ENCODE results near the gene TULP4.

Gene TULP4

GRCh38 chr6:158370805-158371204, 58.5 kb downstream of the TULP4 start:
- DNase-seq (no peak), ATAC-seq (replicated peaks) (no peak)
- no peak overlapping the region for H3K27ac Mint-ChIP-seq
- H3K9me3 Mint-ChIP-seq: no peaks in the 10 kb centered on the region
- H3K4me3 Mint-ChIP-seq: no peak overlapping the region
- no peaks in the 10 kb centered on the region for H3K27me3 Mint-ChIP-seq
- H3K36me3 Mint-ChIP-seq: peaks cover 3 to 11% of the 10 kb centered on the region in 2 donors
- H3K4me1 Mint-ChIP-seq: peaks cover 6% of the 10 kb centered on the region in 2 donors

GRCh38 chr6:158371261-158371660, 59.0 kb downstream of the TULP4 start:
- DNase-seq (no peak), ATAC-seq (replicated peaks) (no peak)
- Mint-ChIP-seq H3K27me3 (no peaks in the 10 kb centered on the region), H3K9me3 (no peaks in the 10 kb centered on the region), H3K4me3 (no peak overlapping the region), H3K27ac (no peak overlapping the region), H3K4me1 (peaks cover 6 to 8% of the 10 kb centered on the region in 2 donors), H3K36me3 (peaks cover 2 to 10% of the 10 kb centered on the region in 2 donors)

GRCh38 chr6:158372574-158372973, 60.3 kb downstream of the TULP4 start:
- DNase-seq: no peak
- H3K27ac Mint-ChIP-seq: no peak overlapping the region

DNA sequence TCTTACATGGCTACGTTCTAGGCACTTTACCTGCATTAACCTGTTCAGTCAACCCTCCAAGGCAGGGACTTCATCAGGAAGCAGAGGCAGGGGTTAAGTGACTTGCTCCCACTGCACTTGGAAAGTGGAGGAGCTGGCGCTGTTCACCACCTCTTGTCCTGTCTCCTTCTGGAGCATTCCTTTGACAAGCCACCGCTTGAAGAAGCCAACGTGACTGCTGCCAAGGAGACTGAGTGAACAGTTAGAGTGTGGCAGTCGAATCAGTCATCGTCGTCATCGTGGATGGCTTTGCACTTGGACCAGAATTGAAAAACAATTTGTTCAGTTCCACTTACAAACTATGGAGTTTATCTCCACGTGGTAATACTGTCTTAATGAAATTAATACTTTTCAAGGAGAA, 60.9 kb downstream of the TULP4 start:
- DNase-seq (no peak), ATAC-seq (replicated peaks) (no peak)
- no peaks in the 10 kb centered on the region for H3K27me3 Mint-ChIP-seq

More at GRCh38 chr6:158372574-158372973, 60.3 kb downstream of the TULP4 start:
- Mint-ChIP-seq H3K27me3 (no peaks in the 10 kb centered on the region), H3K4me1 (peaks cover 6 to 14% of the 10 kb centered on the region in 2 donors), H3K9me3 (no peaks in the 10 kb centered on the region), H3K36me3 (peaks cover 0 to 8% of the 10 kb centered on the region in 2 donors), H3K4me3 (no peak overlapping the region)
- no peak for ATAC-seq (replicated peaks)

DNA sequence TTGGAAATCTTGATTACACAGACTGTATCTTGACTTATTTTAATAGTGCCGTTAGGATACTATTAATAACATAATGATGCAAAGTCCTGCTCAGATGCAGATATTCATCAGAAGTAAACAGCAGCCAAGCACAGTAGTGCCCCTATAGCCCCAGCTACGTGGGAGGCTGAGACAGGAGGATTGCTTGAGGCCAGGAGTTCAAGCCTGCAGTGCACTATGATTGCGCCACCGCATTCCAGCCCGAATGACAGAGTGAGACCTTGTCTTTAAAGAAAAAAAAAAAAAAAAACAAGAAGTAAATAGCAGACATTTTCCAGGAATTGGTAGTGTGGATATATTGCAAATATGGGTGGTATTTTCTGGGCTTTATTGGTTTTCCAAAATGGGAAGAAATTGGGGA, 61.8 kb downstream of the TULP4 start:
- Mint-ChIP-seq H3K36me3 (peaks cover 2 to 8% of the 10 kb centered on the region in 2 donors), H3K27ac (no peak overlapping the region), H3K4me1 (peaks cover 12 to 20% of the 10 kb centered on the region in 2 donors), H3K4me3 (no peak overlapping the region), H3K9me3 (no peaks in the 10 kb centered on the region), H3K27me3 (no peaks in the 10 kb centered on the region)
- ATAC-seq (replicated peaks) (no peak), DNase-seq (no peak)

More for the DNA sequence above, 60.9 kb downstream of the TULP4 start:
- H3K9me3 Mint-ChIP-seq: no peaks in the 10 kb centered on the region
- H3K4me3 Mint-ChIP-seq: no peak overlapping the region
- no peak overlapping the region for H3K27ac Mint-ChIP-seq
- peaks cover 6 to 14% of the 10 kb centered on the region in 2 donors for H3K4me1 Mint-ChIP-seq
- H3K36me3 Mint-ChIP-seq: peaks cover 0 to 8% of the 10 kb centered on the region in 2 donors

DNA sequence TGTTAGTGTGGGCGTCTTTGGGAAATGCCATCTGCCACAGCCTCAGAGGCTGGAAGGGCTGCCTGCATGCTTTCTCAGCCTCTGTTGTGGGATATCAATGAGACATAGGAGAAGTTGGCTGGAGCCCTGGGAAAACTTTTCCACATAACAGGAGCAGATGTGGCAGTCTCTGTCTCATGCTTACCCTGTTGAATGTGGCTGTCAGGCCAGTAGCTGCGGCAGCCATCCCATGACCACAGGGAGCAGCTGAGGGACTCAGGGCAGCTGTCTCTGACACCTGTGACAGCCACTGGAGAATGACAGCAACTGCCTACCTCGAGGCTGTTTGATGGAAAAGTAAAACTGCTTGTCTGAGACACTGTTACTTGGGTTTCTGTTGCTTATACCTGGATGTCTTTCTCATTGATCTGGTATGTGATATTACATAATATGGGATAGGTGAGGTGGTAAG, 64.4 kb downstream of the TULP4 start:
- Mint-ChIP-seq H3K9me3 (no peaks in the 10 kb centered on the region), H3K4me1 (peaks cover 33 to 34% of the 10 kb centered on the region in 2 donors), H3K27me3 (no peaks in the 10 kb centered on the region), H3K36me3 (peaks cover 2 to 8% of the 10 kb centered on the region in 2 donors), H3K4me3 (no peak overlapping the region), H3K27ac (peak overlapping the region; percentile 32)
- no peak for DNase-seq
- no peak for ATAC-seq (replicated peaks)

DNA sequence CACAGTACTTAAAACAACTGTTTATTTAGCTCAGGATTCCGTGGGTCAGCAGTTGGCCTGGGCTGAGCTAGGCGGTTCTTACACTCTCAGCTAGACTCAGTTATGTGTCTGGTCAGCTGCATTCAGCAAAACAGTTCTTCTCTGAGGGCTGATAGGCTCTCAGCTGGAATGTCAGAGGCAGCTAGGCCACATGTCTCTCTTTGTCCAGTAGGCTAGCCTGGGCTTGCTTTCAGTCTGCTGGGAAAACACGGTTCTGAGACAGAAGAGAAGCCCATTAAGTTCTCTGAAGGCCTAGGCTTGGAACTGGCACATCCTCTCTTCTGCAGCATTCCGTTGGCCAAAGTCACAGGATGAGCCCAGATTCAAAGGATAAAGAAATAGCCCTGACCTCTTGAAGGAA, 65.6 kb downstream of the TULP4 start:
- Mint-ChIP-seq H3K36me3 (peaks cover 2 to 8% of the 10 kb centered on the region in 2 donors), H3K4me1 (peaks cover 40 to 42% of the 10 kb centered on the region in 2 donors), H3K9me3 (no peaks in the 10 kb centered on the region), H3K27ac (peak overlapping the region; percentile 45), H3K4me3 (no peak overlapping the region), H3K27me3 (no peaks in the 10 kb centered on the region)
- ATAC-seq (replicated peaks): no peak
- no peak for DNase-seq

- H3K27ac Mint-ChIP-seq: no peak overlapping the region
- ATAC-seq (replicated peaks) (no peak), DNase-seq (no peak)
- H3K9me3 Mint-ChIP-seq: no peaks in the 10 kb centered on the region
- peaks cover 2 to 8% of the 10 kb centered on the region in 2 donors for H3K36me3 Mint-ChIP-seq
- no peak overlapping the region for H3K4me3 Mint-ChIP-seq
- no peaks in the 10 kb centered on the region for H3K27me3 Mint-ChIP-seq
- peaks cover 42 to 48% of the 10 kb centered on the region in 2 donors for H3K4me1 Mint-ChIP-seq
These were observed 67.1 kb downstream of the TULP4 start for GRCh38 chr6:158379336-158379735.

DNA sequence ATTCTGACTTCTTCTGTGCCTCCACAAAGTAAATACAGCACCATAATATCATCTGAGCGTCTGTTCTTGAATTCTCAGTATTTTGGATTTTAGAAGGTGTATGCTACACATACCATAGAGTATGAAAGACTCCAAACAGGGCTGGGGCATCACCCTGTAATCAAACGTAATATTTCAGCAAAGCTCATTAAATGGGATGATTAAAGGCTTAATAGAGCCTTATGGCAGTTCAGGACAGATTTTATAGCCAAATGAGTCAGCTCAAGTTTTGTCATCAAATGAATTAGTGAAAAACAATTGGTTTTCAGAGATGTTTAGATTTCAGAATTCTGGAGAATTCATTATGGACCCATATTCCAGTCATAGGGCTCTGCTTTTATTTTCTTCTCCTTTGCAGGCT, 68.9 kb downstream of the TULP4 start:
- Mint-ChIP-seq H3K36me3 (peaks cover 2 to 3% of the 10 kb centered on the region in 2 donors), H3K4me3 (no peak overlapping the region), H3K27me3 (no peaks in the 10 kb centered on the region), H3K4me1 (peaks cover 37 to 42% of the 10 kb centered on the region in 2 donors), H3K9me3 (no peaks in the 10 kb centered on the region), H3K27ac (no peak overlapping the region)
- ATAC-seq (replicated peaks): no peak
- no peak for DNase-seq

- Mint-ChIP-seq H3K4me1 (peaks cover 30 to 42% of the 10 kb centered on the region in 2 donors), H3K27me3 (no peaks in the 10 kb centered on the region), H3K9me3 (no peaks in the 10 kb centered on the region)
These were observed 70.2 kb downstream of the TULP4 start for GRCh38 chr6:158382491-158382890.

DNA sequence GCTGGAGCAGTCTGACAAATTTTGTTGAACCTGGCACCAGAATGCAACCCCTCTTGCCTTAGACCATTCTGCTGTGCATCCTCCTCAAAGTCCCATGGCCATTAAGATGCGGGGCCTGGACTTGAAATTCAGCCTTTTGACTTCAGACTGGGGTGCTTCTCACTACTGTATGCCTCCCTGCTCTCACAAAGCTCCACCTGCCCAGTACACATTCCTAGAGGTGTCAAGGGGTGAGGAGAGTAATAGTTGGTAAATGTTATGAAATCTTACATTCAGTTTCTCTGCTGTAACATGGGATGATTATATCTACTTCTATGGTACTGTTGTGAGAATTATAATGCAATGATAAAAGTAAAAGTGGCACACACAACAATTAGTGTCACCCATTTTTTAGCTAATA, 70.8 kb downstream of the TULP4 start:
- H3K36me3 Mint-ChIP-seq: peaks cover 0 to 2% of the 10 kb centered on the region in 2 donors
- peaks cover 30 to 42% of the 10 kb centered on the region in 2 donors for H3K4me1 Mint-ChIP-seq
- no peak for ATAC-seq (replicated peaks)
- no peak overlapping the region for H3K27ac Mint-ChIP-seq
- H3K27me3 Mint-ChIP-seq: no peaks in the 10 kb centered on the region
- no peak for DNase-seq
- H3K4me3 Mint-ChIP-seq: no peak overlapping the region
- H3K9me3 Mint-ChIP-seq: no peaks in the 10 kb centered on the region

More at GRCh38 chr6:158382491-158382890, 70.2 kb downstream of the TULP4 start:
- DNase-seq: no peak
- Mint-ChIP-seq H3K4me3 (no peak overlapping the region), H3K27ac (no peak overlapping the region), H3K36me3 (peaks cover 0 to 2% of the 10 kb centered on the region in 2 donors)
- no peak for ATAC-seq (replicated peaks)

DNA sequence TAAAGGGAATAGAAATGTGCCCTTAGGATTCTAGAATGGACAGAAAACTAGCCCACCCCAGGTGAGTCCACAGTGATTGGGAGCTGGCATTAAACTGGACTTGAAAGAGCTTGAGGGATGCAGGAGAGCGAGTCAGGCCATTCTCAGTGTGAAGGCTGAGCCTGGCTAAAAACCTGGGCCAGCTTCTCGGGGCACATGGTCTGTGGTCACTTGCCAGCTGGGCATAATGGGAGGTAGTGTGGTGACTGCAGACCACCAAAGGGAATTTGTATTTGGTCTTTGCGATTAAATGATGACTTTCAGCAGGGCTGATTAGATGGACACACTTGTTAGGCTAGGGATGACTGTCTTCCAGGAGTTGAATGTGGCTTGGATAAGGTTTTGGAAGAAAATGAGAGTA, 71.3 kb downstream of the TULP4 start:
- Mint-ChIP-seq H3K4me3 (no peak overlapping the region), H3K9me3 (no peaks in the 10 kb centered on the region), H3K36me3 (peaks cover 0 to 2% of the 10 kb centered on the region in 2 donors), H3K27me3 (no peaks in the 10 kb centered on the region), H3K27ac (no peak overlapping the region), H3K4me1 (peaks cover 29 to 41% of the 10 kb centered on the region in 2 donors)
- DNase-seq (no peak), ATAC-seq (replicated peaks) (no peak)

GRCh38 chr6:158384671-158385110, 72.4 kb downstream of the TULP4 start:
- peaks cover 18 to 29% of the 10 kb centered on the region in 2 donors for H3K4me1 Mint-ChIP-seq
- H3K9me3 Mint-ChIP-seq: no peaks in the 10 kb centered on the region
- ATAC-seq (replicated peaks): no peak
- no peak for DNase-seq
- no peak overlapping the region for H3K27ac Mint-ChIP-seq
- H3K27me3 Mint-ChIP-seq: no peaks in the 10 kb centered on the region
- H3K36me3 Mint-ChIP-seq: no peaks in the 10 kb centered on the region
- no peak overlapping the region for H3K4me3 Mint-ChIP-seq

- Mint-ChIP-seq H3K4me1 (peaks cover 8 to 11% of the 10 kb centered on the region in 2 donors), H3K36me3 (peaks cover 6 to 14% of the 10 kb centered on the region in 2 donors), H3K27ac (no peak overlapping the region), H3K4me3 (no peak overlapping the region), H3K9me3 (peaks cover 0 to 2% of the 10 kb centered on the region in 2 donors), H3K27me3 (no peaks in the 10 kb centered on the region)
- ATAC-seq (replicated peaks) (peak in 1 of 2 donors; percentile 27), DNase-seq (no peak)
These were observed 74.8 kb downstream of the TULP4 start for GRCh38 chr6:158387036-158387435.

- H3K4me1 Mint-ChIP-seq: peaks cover 3 to 7% of the 10 kb centered on the region in 2 donors
- H3K9me3 Mint-ChIP-seq: peaks cover 0 to 2% of the 10 kb centered on the region in 2 donors
- no peak overlapping the region for H3K27ac Mint-ChIP-seq
- ATAC-seq (replicated peaks): no peak
- no peaks in the 10 kb centered on the region for H3K27me3 Mint-ChIP-seq
- peaks cover 9 to 20% of the 10 kb centered on the region in 2 donors for H3K36me3 Mint-ChIP-seq
- no peak overlapping the region for H3K4me3 Mint-ChIP-seq
- DNase-seq: no peak
These were observed 75.3 kb downstream of the TULP4 start for GRCh38 chr6:158387578-158387977.

Data from stimulated activated naive B cell treated with anti-CD40 and anti-IgM and Interleukin-4, amounts not matched to agents 10 μg/mL and 1 μg/mL and 100 μg/mL, for 72 hours (primary cell).